H1 (cell line): ENCODE measurements around the gene ZDHHC1.

ENCODE experiments used
- CTCF ChIP-seq, 3 experiments: IDR thresholded peaks; 1 replicate in 2 of 3; 2 replicates in 1 of 3; pipeline versions ENCODE4 v1.5.1 to v1.6.1; 2011; ENCODE audit warnings: low read length in 3 of 3, mild to moderate bottlenecking in 3 of 3, inconsistent platforms in 2 of 3, low read depth in 1 of 3, moderate library complexity in 1 of 3; ENCODE audit not compliant: insufficient read depth in 1 of 3; ENCODE audit errors: control extremely low read depth in 1 of 3
- GABPA ChIP-seq: IDR thresholded peaks from 2 replicates; pipeline ENCODE4 v1.6.1; 2011; ENCODE audit warnings: mild to moderate bottlenecking, low read length, moderate library complexity, borderline replicate concordance; ENCODE audit not compliant: insufficient read depth
- MAFK ChIP-seq: IDR thresholded peaks from 2 replicates; pipeline ENCODE4 v1.6.1; 2012; ENCODE audit warnings: low read depth, mild to moderate bottlenecking, improper control_type of control experiment, low read length
- POLR2A ChIP-seq, 2 experiments: IDR thresholded peaks; 1 replicate in 1 of 2; 2 replicates in 1 of 2; pipeline ENCODE4 v1.6.1; 2011; ENCODE audit warnings: low read depth in 2 of 2, low read length in 2 of 2, mild to moderate bottlenecking in 2 of 2; ENCODE audit errors: control extremely low read depth in 1 of 2
- POLR2AphosphoS5 ChIP-seq: IDR thresholded peaks from 2 replicates; pipeline ENCODE4 v1.6.1; 2011; ENCODE audit warnings: low read depth, low read length
- POU5F1 ChIP-seq: IDR thresholded peaks from 2 replicates; pipeline ENCODE4 v1.6.1; 2011; ENCODE audit warnings: low read depth, mild to moderate bottlenecking, low read length, moderate library complexity
- RAD21 ChIP-seq, 2 experiments: IDR thresholded peaks in 1 of 2; conservative IDR thresholded peaks in 1 of 2; 2 replicates each; pipeline ENCODE4 v1.6.1; 2011; ENCODE audit warnings: low read depth in 2 of 2, low read length in 2 of 2, improper control_type of control experiment in 1 of 2, inconsistent platforms in 1 of 2, mild to moderate bottlenecking in 1 of 2, moderate library complexity in 1 of 2
- RFX5 ChIP-seq: IDR thresholded peaks from 2 replicates; pipeline ENCODE4 v1.6.1; 2011; ENCODE audit warnings: low read depth, low read length, improper control_type of control experiment, borderline replicate concordance
- RXRA ChIP-seq: IDR thresholded peaks from 2 replicates; pipeline ENCODE4 v1.6.1; 2011; ENCODE audit warnings: low read depth, mild to moderate bottlenecking, low read length, moderate library complexity; ENCODE audit not compliant: insufficient read depth
- SIX5 ChIP-seq: IDR thresholded peaks from 2 replicates; pipeline ENCODE4 v1.6.1; 2011; ENCODE audit warnings: mild to moderate bottlenecking, low read depth, low read length
- SP1 ChIP-seq: IDR thresholded peaks from 2 replicates; pipeline ENCODE4 v1.6.1; 2011; ENCODE audit warnings: low read depth, low read length
- SRF ChIP-seq: IDR thresholded peaks from 2 replicates; pipeline ENCODE4 v1.6.1; 2011; ENCODE audit warnings: mild to moderate bottlenecking, low read depth, low read length, moderate library complexity
- TAF1 ChIP-seq: IDR thresholded peaks from 2 replicates; pipeline ENCODE4 v1.6.1; 2011; ENCODE audit warnings: mild to moderate bottlenecking, low read depth, low read length

- TF ChIP-seq POLR2AphosphoS5 (no peak), RAD21 (IDR thresholded peaks at IDR 0.05 in 1 of 2, conservative IDR thresholded peaks at IDR 0.05 in 1 of 2; ENCODE audit: low read depth in 2 of 2, low read length in 2 of 2) (no peak), TAF1 (no peak), CTCF (IDR thresholded peaks at IDR 0.05; ENCODE audit: control extremely low read depth in 1 of 3, insufficient read depth in 1 of 3, low read depth in 1 of 3, low read length in 3 of 3) (no peak), POLR2A (IDR thresholded peaks at IDR 0.05; ENCODE audit: control extremely low read depth in 1 of 2, low read depth in 2 of 2, low read length in 2 of 2) (no peak), RXRA (no peak), MAFK (no peak), SIX5 (no peak), GABPA (no peak), RFX5 (no peak), POU5F1 (no peak), SRF (no peak), SP1 (no peak)
Observed at GRCh38 chr16:67460961-67461360, 44.7 kb upstream of the ZDHHC1 start.
